ENCODE measurements around the gene CAMTA1.

CAMTA1 gene

GRCh38 chr1:7578206-7578605, 793.0 kb downstream of the CAMTA1 start:
- no peak for DNase-seq

- DNase-seq, result no peak
Observed at GRCh38 chr1:7579016-7579415, 793.8 kb downstream of the CAMTA1 start.

GRCh38 chr1:7579831-7580804, 794.9 kb downstream of the CAMTA1 start:
- DNase-seq, result no peak

GRCh38 chr1:7580923-7581753, 795.9 kb downstream of the CAMTA1 start:
- no peak for DNase-seq

- DNase-seq, result no peak
Observed at GRCh38 chr1:7581754-7582459, 796.7 kb downstream of the CAMTA1 start.

- DNase-seq, result no peak
Observed at GRCh38 chr1:7582460-7582972, 797.3 kb downstream of the CAMTA1 start.

- no peak for DNase-seq
Observed at GRCh38 chr1:7583291-7584096, 798.2 kb downstream of the CAMTA1 start.

GRCh38 chr1:7584157-7584556, 798.9 kb downstream of the CAMTA1 start:
- no peak for DNase-seq

- DNase-seq, result no peak
Observed at GRCh38 chr1:7584643-7585042, 799.4 kb downstream of the CAMTA1 start.

- no peak for DNase-seq
Observed at GRCh38 chr1:7585216-7585907, 800.1 kb downstream of the CAMTA1 start.

GRCh38 chr1:7586031-7586941, 801.0 kb downstream of the CAMTA1 start:
- DNase-seq, result no peak

- DNase-seq, result no peak
Observed at GRCh38 chr1:7587108-7587772, 802.0 kb downstream of the CAMTA1 start.

GRCh38 chr1:7587773-7588456, 802.7 kb downstream of the CAMTA1 start:
- no peak for DNase-seq

GRCh38 chr1:7588457-7588827, 803.2 kb downstream of the CAMTA1 start:
- DNase-seq, result no peak

- no peak for DNase-seq
Observed at GRCh38 chr1:7589080-7589735, 804.0 kb downstream of the CAMTA1 start.

GRCh38 chr1:7589774-7590425, 804.6 kb downstream of the CAMTA1 start:
- DNase-seq, result no peak

- no peak for DNase-seq
Observed at GRCh38 chr1:7590426-7590790, 805.2 kb downstream of the CAMTA1 start.

GRCh38 chr1:7591565-7591964, 806.3 kb downstream of the CAMTA1 start:
- no peak for DNase-seq

Data from activated gamma-delta T cell (primary cell).